ENCODE results near the gene SLC6A7.

The SLC6A7 gene

GRCh38 chr5:150172556-150172955 lies 17.3 kb upstream of the SLC6A7 start:
- DNase-seq (ENCODE audit: low read depth in 2 of 2), result no peak

- no peak for DNase-seq (ENCODE audit: low read depth in 2 of 2)
Observed at GRCh38 chr5:150173161-150173560, 16.7 kb upstream of the SLC6A7 start.

- DNase-seq (ENCODE audit: low read depth in 2 of 2), result no peak
Observed at GRCh38 chr5:150174285-150174684, 15.6 kb upstream of the SLC6A7 start.

DNA sequence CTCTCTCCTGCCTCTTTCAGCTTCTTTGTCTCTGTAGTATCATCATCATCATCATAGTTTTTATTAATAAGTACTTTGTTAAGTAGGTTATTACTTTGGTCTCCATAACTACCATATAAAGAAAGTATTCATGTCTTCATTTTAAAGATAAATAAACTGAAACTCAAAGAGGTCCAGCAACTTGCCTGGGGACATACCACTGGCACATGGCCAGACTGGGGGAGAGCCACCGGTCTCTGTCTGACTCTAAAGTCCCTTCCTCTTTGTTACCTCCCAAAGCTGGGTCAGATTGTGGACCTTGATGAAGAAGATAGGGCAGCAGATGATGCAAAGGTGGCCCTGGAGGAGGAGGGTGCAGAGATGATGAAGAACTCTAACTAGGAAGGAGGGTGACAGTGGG lies 14.8 kb upstream of the SLC6A7 start:
- DNase-seq (ENCODE audit: low read depth in 2 of 2), result no peak

DNA sequence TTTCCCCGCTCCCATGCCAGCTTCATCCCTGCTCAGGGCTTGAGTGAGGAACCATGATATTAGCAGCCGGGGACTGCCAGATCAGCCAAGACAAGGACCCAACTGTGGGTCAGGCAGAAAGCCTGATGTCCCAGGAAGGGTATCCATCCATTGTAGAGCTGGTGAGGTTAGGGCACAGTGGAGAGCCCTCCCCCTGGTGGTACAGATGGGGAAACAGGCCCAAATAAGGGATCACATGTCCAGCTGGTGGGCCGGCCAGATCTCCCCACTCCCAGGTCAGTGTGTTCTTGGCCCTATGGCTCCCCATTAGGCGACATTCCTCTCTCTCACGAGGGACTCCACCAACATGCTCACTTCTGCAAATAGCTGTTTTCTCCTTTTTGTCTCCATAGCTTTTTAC lies 14.3 kb upstream of the SLC6A7 start:
- no peak for DNase-seq (ENCODE audit: low read depth in 2 of 2)

DNA sequence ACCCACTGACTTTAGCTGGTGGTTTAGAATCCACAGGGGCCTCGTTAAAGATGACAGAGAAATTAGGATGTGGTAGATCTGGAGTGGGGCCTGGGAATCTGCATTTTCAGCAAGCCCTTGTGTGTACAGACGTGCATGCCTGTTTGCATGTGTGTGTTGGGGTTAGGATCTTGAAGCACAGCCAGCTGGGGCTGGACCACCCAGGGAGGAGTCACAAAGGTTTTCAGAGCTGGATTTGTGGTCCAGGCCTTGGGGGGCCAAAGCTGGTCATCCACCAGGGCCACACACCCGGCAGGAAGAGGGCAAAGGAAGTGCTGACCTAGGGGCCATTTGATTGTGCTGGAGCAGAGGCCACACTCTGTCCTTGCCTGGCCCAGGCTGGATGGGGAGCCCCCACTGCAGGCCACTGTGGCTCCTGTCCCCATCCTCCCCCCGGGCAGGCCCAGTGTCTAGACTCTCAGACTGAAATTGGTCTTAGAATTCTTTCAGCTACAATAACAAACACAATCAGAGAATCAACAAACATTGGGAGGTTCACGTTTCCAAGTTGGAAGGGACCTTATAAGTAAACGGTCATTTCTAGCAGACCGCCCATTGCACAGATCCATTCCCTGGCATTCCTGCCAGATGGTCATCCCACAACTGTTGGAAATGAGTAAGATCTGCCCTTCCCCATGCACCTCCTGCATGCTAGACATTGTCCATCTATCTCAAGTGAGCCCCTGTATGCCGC lies 13.0 kb upstream of the SLC6A7 start:
- DNase-seq (ENCODE audit: low read depth in 2 of 2), result no peak

DNA sequence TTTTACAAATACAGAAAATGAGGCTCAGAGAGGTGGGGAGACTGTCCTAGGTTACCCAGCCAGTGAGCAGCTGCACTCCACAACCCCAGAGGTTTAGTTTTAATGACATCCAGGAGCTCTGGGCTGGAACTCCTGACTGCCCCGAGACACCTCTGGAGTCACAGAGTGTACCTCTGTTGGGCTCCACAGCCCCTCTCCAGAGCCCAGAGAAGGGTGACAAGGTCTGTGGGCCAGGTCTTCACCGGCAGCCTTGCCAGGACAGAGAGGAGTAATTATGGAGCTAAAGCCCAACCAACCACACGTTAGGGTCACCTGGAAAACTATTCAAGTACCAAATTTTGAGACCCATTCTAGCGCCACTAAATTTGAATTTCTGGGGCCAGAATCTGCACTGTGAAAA lies 12.1 kb upstream of the SLC6A7 start:
- no peak for DNase-seq (ENCODE audit: low read depth in 2 of 2)

GRCh38 chr5:150178262-150178661 lies 11.6 kb upstream of the SLC6A7 start:
- no peak for DNase-seq (ENCODE audit: low read depth in 2 of 2)

GRCh38 chr5:150179019-150179620 lies 10.7 kb upstream of the SLC6A7 start:
- no peak for DNase-seq (ENCODE audit: low read depth in 2 of 2)

GRCh38 chr5:150180241-150181026 lies 9.4 kb upstream of the SLC6A7 start:
- no peak for DNase-seq (ENCODE audit: low read depth in 2 of 2)

- DNase-seq (ENCODE audit: low read depth in 2 of 2), result no peak
Observed at GRCh38 chr5:150181027-150181426, 8.8 kb upstream of the SLC6A7 start.

GRCh38 chr5:150181766-150182545 lies 7.9 kb upstream of the SLC6A7 start:
- no peak for DNase-seq (ENCODE audit: low read depth in 2 of 2)

- no peak for DNase-seq (ENCODE audit: low read depth in 2 of 2)
Observed at GRCh38 chr5:150182774-150183173, 7.1 kb upstream of the SLC6A7 start.

GRCh38 chr5:150183436-150183835 lies 6.4 kb upstream of the SLC6A7 start:
- no peak for DNase-seq (ENCODE audit: low read depth in 2 of 2)

DNA sequence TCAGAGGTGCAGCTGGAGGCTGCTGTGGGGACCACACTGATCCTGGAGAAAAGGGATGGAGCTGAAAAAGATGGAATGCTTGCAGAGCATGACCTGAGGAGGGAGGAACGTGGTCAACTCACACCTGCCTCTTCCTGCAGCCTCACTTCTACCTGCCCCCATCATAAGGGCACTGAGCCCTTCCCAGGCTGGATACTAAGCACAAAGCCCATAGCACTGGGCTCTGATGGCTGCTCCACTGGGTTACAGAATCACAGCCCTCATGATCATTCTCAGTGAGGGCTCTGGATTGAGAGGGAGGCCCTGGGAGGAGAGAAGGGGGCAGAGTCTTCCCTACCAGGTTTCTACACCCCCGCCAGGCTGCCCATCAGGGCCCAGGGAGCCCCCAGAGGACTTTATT lies 5.9 kb upstream of the SLC6A7 start:
- no peak for DNase-seq (ENCODE audit: low read depth in 2 of 2)

- DNase-seq (ENCODE audit: low read depth in 2 of 2), result no peak
Observed at GRCh38 chr5:150184990-150185912, 4.6 kb upstream of the SLC6A7 start.

- DNase-seq (ENCODE audit: low read depth in 2 of 2), result no peak
Observed at GRCh38 chr5:150186137-150186536, 3.7 kb upstream of the SLC6A7 start.

GRCh38 chr5:150186897-150187296 lies 3.0 kb upstream of the SLC6A7 start:
- no peak for DNase-seq (ENCODE audit: low read depth in 2 of 2)

DNA sequence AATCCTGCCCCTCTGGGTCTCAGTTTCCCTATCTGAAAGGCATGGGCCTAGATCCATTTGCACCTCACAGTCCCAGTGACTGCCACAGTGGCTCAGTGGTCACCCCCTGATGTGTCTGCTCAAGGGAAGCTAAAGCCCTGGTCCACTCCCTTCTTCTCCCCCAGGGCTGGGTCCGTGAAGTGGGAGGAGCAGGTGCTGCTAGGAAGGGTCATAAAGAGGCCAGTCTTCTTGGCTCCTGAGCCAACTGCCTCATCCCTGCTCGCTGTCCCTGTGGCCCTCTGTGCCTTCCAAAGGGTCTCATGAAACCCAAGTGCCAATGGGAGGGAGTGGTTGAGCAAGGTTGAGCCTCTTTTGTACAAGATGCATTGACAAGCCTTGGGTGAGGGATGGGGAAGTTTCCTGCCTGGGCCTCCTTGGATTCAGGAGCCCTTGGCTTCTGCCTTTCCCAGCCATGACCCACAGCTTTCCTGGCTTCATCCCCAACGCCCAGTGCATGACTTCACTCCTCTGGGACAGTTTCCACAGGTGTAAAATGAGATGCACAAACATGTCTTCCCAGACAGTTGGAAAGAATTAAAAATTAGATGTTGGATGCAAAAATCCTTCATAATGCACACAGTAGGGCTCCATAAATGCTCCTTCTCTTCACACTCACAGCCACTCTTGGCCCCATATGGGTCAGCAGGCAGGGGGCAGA lies 1.6 kb upstream of the SLC6A7 start:
- DNase-seq (ENCODE audit: low read depth in 2 of 2), result no peak

DNA sequence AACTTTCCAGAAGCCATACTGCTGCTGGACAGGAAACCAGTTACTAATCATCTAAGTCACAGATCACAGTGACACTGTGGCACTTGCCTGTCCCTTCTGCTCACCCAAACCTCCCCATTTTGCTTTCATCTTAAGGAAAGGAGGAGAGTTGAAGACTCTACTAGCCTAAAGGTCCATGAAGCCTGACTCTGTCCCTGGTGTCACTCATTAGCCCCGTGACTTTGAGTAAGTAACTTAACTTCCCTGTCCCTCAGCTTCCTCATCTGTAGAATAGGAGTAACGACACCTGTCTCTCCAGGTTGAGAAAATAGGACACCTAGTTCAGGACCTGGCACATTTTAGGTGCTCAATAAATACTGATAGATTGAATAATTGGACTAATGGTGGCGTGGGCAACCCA lies 536 bp upstream of the SLC6A7 start:
- no peak for DNase-seq (ENCODE audit: low read depth in 2 of 2)
